NCI-H2107 treated with DMSO at 0.1 percent for 48 hours (cell line): Measurements from ENCODE around the gene KCNIP2.

Source experiments
- DNase-seq: peaks from one replicate; lab custom pipeline; 2025; ENCODE audit not compliant: unreplicated experiment; lab: John Stamatoyannopoulos, UW

KCNIP2 gene

GRCh38 chr10:101856626-101857025 is 13.0 kb upstream of the KCNIP2 start:
- no peak for DNase-seq

DNA sequence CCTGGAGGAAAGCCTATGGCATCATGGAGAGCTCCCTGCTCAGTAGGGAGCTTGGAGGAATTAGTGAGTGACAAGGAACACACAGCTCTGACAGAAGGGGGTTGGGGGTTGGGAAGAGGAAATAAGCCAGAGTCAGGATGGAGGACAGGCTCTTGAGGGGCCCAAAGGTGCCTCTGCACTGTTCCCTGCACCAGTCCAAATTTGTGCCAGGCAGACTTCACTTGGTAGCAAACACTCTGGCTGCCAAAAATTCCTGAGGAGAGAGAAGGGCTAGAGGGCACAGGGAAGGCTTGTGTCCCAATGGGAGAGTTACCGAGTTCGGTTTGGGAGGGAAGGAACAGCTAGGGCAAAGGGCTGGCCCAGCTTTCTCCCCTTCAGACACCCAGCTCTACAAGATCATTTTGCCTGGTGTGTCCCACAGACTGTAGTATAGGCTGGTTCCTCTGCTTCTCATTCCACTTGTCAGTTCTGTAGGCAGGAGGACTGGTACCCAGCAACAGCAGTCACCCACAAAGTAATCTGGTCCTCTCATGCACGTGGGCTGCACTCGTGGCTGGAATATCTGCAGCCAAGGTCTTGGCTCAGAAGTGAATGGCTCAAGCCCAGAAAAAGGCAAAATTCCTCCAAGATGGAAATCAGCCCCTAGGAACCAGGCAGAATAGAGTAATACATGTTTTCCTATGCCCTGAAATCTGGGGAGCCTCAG is 8.0 kb upstream of the KCNIP2 start:
- DNase-seq: no peak

- DNase-seq: no peak
Observed at GRCh38 chr10:101850749-101851148, 7.1 kb upstream of the KCNIP2 start.

- DNase-seq: no peak
Observed at GRCh38 chr10:101848894-101849351, 5.3 kb upstream of the KCNIP2 start.

GRCh38 chr10:101848408-101848807 is 4.8 kb upstream of the KCNIP2 start:
- no peak for DNase-seq

DNA sequence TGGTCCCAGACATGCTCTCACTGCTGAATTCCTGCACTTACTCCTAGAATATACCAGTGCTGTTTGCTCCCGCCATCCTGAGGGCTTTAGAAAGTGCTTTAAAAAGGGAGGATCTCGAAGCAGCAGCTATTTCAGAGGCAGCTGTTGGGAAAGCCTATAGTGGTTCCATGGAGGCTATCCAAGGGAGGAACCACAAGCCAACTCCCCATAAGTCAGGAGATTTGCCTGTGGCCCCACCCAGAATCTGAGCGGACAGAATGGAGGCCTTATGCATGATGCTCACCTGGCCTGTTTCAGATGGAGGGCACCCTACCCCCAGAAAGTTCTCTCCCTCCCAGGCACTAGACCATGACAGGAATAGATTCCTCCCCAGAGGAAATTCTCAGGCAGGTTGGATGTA is 2.3 kb upstream of the KCNIP2 start:
- no peak for DNase-seq

- no peak for DNase-seq
Observed at GRCh38 chr10:101841826-101842225, 1.8 kb downstream of the KCNIP2 start.

- DNase-seq: peak; percentile 35
Observed at GRCh38 chr10:101840741-101841453, 2.7 kb downstream of the KCNIP2 start.

- DNase-seq: no peak
Observed at GRCh38 chr10:101840102-101840684, 3.4 kb downstream of the KCNIP2 start.

- no peak for DNase-seq
Observed at GRCh38 chr10:101839416-101840063, 4.1 kb downstream of the KCNIP2 start.

- DNase-seq: no peak
Observed at GRCh38 chr10:101839002-101839401, 4.6 kb downstream of the KCNIP2 start.

DNA sequence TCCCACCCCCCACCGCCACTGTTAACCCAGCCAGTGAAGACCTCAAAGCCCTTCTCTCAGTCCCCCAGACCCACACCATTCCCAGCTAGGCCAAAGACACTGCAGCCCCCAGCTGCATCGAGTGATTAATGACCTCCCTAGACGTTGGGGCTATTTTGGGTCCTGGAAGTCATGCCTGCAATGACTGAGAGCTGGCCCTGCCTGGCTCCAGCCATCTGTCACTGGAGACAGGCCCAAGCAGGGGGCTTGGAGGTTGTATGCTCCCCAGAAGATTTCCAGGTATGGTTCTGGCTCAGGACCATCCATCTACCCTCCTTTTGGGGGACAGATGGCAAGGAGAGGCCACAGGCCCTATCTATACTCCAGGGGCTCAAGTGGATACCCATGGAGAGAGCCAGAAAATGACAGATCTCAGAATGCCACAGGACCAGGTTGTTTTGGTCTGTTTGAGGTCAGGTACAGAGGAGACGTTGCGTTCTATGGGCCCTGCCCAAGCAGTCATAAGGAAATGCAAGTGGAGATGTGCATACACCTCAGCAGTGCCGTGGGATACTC is 5.1 kb downstream of the KCNIP2 start:
- no peak for DNase-seq

GRCh38 chr10:101837748-101838147 is 5.9 kb downstream of the KCNIP2 start:
- no peak for DNase-seq

- DNase-seq: no peak
Observed at GRCh38 chr10:101835362-101835761, 8.2 kb downstream of the KCNIP2 start.

DNA sequence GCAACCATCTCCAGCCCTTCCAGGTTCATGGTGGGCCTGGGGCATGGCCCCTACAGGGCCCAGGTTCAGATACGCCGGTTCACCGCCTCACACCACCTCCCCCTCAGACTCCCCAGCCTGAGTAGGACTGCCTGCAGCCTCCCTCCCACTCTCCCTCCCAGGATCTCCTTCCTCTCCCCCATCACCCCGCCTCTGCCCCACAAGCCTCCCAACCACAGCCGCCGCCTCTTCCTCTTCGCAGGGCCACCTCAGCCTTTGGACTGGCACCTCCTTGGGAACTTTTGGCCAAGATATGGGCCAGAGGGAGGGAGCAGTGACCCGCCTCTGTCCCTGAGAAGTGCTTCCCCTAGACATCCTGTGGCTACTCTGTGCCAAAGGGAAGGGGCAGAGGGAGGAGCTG is 9.3 kb downstream of the KCNIP2 start:
- DNase-seq: no peak

DNA sequence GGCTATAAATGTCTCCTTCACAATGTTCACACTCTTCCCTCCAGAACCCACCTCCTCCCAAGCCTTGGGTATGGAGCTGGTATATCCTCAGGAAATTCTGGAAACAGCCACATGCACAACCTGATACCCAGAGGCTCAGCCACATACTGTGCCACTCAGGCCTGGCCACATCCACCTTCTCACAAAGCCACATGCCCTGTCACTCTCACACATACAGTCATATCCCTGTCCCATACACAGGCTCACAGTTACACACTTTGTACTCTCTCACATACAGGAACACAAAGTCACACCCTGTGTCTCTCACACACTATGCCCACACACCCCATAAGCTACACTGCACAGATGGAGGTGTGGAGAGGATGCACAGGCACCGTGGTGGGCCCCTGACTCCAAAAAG is 10.1 kb downstream of the KCNIP2 start:
- DNase-seq: no peak

DNA sequence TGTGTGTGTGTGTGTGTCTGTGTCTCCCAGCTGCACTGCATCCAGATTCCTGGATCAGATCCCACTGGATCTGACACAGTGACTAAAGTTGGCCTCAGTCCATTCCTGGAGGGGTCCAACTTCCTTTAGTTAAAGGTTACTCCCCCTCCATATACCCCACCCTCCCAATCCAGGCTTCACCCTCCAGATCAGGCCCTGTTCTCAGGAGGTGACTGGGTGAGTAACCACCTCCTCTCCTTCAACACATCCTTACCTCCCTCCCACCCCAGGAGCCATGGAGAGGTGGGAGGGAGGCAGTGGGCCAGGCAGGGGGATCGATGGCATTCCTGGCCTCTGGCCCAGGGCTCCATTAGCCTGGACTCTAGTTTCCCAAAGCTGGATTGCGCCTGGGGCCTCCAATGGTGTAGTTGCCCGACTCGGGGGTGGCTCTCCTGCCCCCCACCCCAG is 11.3 kb downstream of the KCNIP2 start:
- no peak for DNase-seq

- no peak for DNase-seq
Observed at GRCh38 chr10:101831169-101831811, 12.3 kb downstream of the KCNIP2 start.

GRCh38 chr10:101830322-101831168 is 13.1 kb downstream of the KCNIP2 start:
- DNase-seq: peak; percentile 25
